GM23338 (cell line): ENCODE results near the gene CHRM1.

ENCODE experiments used
- TF ChIP-seq, protein P1 (sequence below), 2 experiments: fragments of 200-600 bp in 1 of 2; sonication (generic) in 1 of 2; conservative IDR thresholded peaks; 2 replicates each; pipeline versions ENCODE4 v1.5.1 to v1.6.1; 2016 to 2017; ENCODE audit warnings: antibody characterized with exemption in 2 of 2, low read depth in 2 of 2, mild to moderate bottlenecking in 2 of 2, moderate library complexity in 1 of 2
- TF ChIP-seq, protein P2 (sequence below): IDR thresholded peaks from one replicate; pipeline ENCODE4 v1.6.1; 2018; ENCODE audit warnings: antibody characterized with exemption; ENCODE audit not compliant: unreplicated experiment

DNA sequence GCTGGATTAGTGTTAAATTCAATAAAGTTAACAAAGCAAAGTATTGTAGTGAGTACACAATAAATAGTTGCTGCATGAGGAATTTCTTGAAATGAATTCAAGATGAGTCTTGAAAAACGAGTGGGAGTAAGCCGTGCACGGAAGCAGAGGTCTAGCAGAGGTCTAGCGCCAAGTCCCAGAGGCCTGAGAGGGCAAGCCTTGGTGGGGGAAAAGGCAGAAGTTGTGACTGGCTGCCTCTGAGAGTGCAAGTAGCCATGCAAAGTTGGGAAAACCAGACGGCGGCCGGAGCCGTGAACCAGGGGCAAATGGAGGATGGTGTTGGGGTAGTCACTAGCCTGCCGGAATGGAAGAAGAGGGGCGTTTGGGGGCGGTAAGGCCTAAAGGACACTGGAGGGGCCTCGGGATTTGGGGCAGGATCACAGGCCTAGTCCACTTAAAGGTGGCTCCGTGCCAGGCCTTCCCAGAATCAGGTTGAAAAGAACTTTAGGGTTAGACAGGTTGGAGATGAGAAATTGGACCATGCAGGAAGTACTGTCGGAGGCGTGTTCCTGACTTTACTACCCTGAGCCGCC is 40.8 kb downstream of the CHRM1 start:
- TF ChIP-seq, protein P1, sequence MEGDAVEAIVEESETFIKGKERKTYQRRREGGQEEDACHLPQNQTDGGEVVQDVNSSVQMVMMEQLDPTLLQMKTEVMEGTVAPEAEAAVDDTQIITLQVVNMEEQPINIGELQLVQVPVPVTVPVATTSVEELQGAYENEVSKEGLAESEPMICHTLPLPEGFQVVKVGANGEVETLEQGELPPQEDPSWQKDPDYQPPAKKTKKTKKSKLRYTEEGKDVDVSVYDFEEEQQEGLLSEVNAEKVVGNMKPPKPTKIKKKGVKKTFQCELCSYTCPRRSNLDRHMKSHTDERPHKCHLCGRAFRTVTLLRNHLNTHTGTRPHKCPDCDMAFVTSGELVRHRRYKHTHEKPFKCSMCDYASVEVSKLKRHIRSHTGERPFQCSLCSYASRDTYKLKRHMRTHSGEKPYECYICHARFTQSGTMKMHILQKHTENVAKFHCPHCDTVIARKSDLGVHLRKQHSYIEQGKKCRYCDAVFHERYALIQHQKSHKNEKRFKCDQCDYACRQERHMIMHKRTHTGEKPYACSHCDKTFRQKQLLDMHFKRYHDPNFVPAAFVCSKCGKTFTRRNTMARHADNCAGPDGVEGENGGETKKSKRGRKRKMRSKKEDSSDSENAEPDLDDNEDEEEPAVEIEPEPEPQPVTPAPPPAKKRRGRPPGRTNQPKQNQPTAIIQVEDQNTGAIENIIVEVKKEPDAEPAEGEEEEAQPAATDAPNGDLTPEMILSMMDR (conservative IDR thresholded peaks at IDR 0.05; ENCODE audit: low read depth in 2 of 2) = no peak
- TF ChIP-seq, protein P2, sequence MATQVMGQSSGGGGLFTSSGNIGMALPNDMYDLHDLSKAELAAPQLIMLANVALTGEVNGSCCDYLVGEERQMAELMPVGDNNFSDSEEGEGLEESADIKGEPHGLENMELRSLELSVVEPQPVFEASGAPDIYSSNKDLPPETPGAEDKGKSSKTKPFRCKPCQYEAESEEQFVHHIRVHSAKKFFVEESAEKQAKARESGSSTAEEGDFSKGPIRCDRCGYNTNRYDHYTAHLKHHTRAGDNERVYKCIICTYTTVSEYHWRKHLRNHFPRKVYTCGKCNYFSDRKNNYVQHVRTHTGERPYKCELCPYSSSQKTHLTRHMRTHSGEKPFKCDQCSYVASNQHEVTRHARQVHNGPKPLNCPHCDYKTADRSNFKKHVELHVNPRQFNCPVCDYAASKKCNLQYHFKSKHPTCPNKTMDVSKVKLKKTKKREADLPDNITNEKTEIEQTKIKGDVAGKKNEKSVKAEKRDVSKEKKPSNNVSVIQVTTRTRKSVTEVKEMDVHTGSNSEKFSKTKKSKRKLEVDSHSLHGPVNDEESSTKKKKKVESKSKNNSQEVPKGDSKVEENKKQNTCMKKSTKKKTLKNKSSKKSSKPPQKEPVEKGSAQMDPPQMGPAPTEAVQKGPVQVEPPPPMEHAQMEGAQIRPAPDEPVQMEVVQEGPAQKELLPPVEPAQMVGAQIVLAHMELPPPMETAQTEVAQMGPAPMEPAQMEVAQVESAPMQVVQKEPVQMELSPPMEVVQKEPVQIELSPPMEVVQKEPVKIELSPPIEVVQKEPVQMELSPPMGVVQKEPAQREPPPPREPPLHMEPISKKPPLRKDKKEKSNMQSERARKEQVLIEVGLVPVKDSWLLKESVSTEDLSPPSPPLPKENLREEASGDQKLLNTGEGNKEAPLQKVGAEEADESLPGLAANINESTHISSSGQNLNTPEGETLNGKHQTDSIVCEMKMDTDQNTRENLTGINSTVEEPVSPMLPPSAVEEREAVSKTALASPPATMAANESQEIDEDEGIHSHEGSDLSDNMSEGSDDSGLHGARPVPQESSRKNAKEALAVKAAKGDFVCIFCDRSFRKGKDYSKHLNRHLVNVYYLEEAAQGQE = no peak
